Measurements from ENCODE around the gene PCDH8. TPM values are rescaled to one million over a fixed set of nuclear protein-coding genes. Genes with fewer than 3 reads are reported as not detected.
A peak's percentile ranks its signal among the peaks of the same experiment; 100 is the strongest.

PCDH8 gene
- total RNA-seq, 1 experiment from 2014 or later = 0.92 TPM

GRCh38 chr13:52847322-52847681 is 1.1 kb downstream of the PCDH8 start:
- Mint-ChIP-seq H3K27me3 (ENCODE audit: low read depth) (peaks cover 73% of the 10 kb centered on the region), H3K4me3 (no peak overlapping the region), H3K9me3 (no peaks in the 10 kb centered on the region), H3K36me3 (peaks cover 4% of the 10 kb centered on the region; the same call in 1 of the 2 replicates), H3K4me1 (peaks cover 36% of the 10 kb centered on the region), H3K27ac (no peak overlapping the region)
- no peak for ATAC-seq
- TF ChIP-seq KAT7 (CRISPR knock-in tag; IDR thresholded peaks at IDR 0.05; ENCODE audit: borderline replicate concordance) = no peak
- no peak for TF ChIP-seq ATF3 (CRISPR knock-in tag; conservative IDR thresholded peaks at IDR 0.05)
- TF ChIP-seq E2F4 (CRISPR knock-in tag; IDR thresholded peaks at IDR 0.05; ENCODE audit: borderline replicate concordance, low read depth) = no peak
- no peak for TF ChIP-seq ZNF416 (CRISPR knock-in tag; IDR thresholded peaks at IDR 0.05)
- TF ChIP-seq AR (CRISPR knock-in tag; IDR thresholded peaks at IDR 0.05) = no peak
- no peak for TF ChIP-seq NFYB (CRISPR knock-in tag; conservative IDR thresholded peaks at IDR 0.05; ENCODE audit: low read depth)
- no peak for TF ChIP-seq ZNF512 (CRISPR knock-in tag; IDR thresholded peaks at IDR 0.05; ENCODE audit: borderline replicate concordance)
- TF ChIP-seq ELF4 (CRISPR knock-in tag; IDR thresholded peaks at IDR 0.05; ENCODE audit: low read depth) = 0 out of 2 replicates have a peak, but pooled peaks have one; percentile 40
- peak; percentile 39 for TF ChIP-seq HMGXB4 (CRISPR knock-in tag; IDR thresholded peaks at IDR 0.05)
- no peak for DNase-seq (ENCODE audit: low spot score)
- ChIA-PET POLR2A (interaction anchor here (0.6 to 2.7 kb wide), 6 partner anchors 33 to 304 kb away, joined by 3 to 13 read pairs (median 6); partner anchors contain the start of gene SUGT1), CTCF (interaction anchor here (0.6 to 11.1 kb wide), 47 partner anchors 11 to 397 kb away, joined by 3 to 430 read pairs (median 7); partner anchors contain the start of genes OLFM4, SUGT1 and VPS36)

- Mint-ChIP-seq H3K36me3 (peaks cover 4% of the 10 kb centered on the region; the same call in 1 of the 2 replicates), H3K4me1 (peaks cover 31% of the 10 kb centered on the region), H3K27me3 (ENCODE audit: low read depth) (peaks cover 73% of the 10 kb centered on the region), H3K9me3 (no peaks in the 10 kb centered on the region), H3K27ac (no peak overlapping the region), H3K4me3 (peak overlapping the region; percentile 51)
- DNase-seq (ENCODE audit: low spot score) (peak; percentile 92), ATAC-seq (peak; percentile 14)
- ChIA-PET POLR2A (interaction anchor here (0.6 to 2.7 kb wide), 6 partner anchors 34 to 305 kb away, joined by 3 to 13 read pairs (median 6); partner anchors contain the start of gene SUGT1), CTCF (interaction anchor here (0.6 to 11.1 kb wide), 64 partner anchors 12 to 396 kb away, joined by 3 to 430 read pairs (median 5); partner anchors contain the start of genes CNMD, OLFM4, SUGT1 and VPS36)
- peak; percentile 98; the same call in 1 of the 2 replicates for TF ChIP-seq NR3C1 (CRISPR knock-in tag; conservative IDR thresholded peaks at IDR 0.05; ENCODE audit: low read depth)
- peak; percentile 96 for TF ChIP-seq SMAD4 (CRISPR knock-in tag; IDR thresholded peaks at IDR 0.05)
- TF ChIP-seq CREB1 (CRISPR knock-in tag; IDR thresholded peaks at IDR 0.05) = peak; percentile 94
- TF ChIP-seq TEAD1 (CRISPR knock-in tag; IDR thresholded peaks at IDR 0.05) = peak; percentile 99
- peak; percentile 38; the same call in 1 of the 2 replicates for TF ChIP-seq NFYB (CRISPR knock-in tag; conservative IDR thresholded peaks at IDR 0.05; ENCODE audit: low read depth)
- no peak for TF ChIP-seq ZNF425 (CRISPR knock-in tag; conservative IDR thresholded peaks at IDR 0.05)
- TF ChIP-seq EMX1 (CRISPR knock-in tag; IDR thresholded peaks at IDR 0.05) = no peak
- TF ChIP-seq NR1H2 (CRISPR knock-in tag; IDR thresholded peaks at IDR 0.05) = no peak
- peak; percentile 96 for TF ChIP-seq ZNF138 (CRISPR knock-in tag; conservative IDR thresholded peaks at IDR 0.05)
- TF ChIP-seq ZMAT4 (CRISPR knock-in tag; IDR thresholded peaks at IDR 0.05) = no peak
- TF ChIP-seq ZNF512 (CRISPR knock-in tag; IDR thresholded peaks at IDR 0.05; ENCODE audit: borderline replicate concordance) = 0 out of 2 replicates have a peak, but pooled peaks have one; percentile 5
- TF ChIP-seq RELA (CRISPR knock-in tag; IDR thresholded peaks at IDR 0.05; ENCODE audit: borderline replicate concordance) = peak; percentile 98
- peak; percentile 96 for TF ChIP-seq ATF1 (CRISPR knock-in tag; IDR thresholded peaks at IDR 0.05)
These were observed 1.7 kb downstream of the PCDH8 start for GRCh38 chr13:52846567-52847321.
